GM12865 (cell line): ENCODE results near the gene ADH1A.
"Not testable (repeated sequence)": the region's sequence is repeated elsewhere in the genome, so short reads cannot be mapped to it uniquely, and the experiment has no call there.

Experiments
- DNase-seq: peaks from one replicate; pipeline ENCODE4 v3.0.0; 2010; ENCODE audit warnings: low read depth
- H3K4me3 ChIP-seq: 2 replicates; pipeline ENCODE4 v1.5.1; 2011; ENCODE audit warnings: mild to moderate bottlenecking, low read depth, low read length, control low read depth
- TF ChIP-seq, protein P1 (sequence below): IDR thresholded peaks from 2 replicates; pipeline ENCODE4 v1.5.1; 2011; ENCODE audit warnings: low read length, control low read depth, low read depth, inconsistent platforms; ENCODE audit not compliant: insufficient read depth; ENCODE audit errors: missing control alignments

The ADH1A gene

DNA sequence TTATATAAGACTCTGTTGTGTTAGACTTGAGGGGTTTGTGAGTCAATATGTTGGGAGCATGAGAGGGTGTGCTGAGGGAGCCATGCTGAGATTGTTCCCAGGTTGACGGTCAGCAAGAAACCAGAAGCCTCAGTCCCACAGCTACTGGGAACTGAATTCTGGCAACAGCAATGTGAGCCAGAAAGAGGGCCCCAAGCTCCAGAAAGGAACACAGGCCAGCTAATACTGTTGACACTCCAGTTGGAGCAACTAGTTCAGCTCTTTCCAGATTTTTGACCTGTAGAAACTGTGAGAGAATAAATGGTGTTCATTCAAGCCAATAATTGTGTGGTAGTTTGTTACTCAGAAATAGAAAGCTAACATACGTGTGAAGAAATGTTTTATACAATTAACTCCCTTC lies 17.1 kb downstream of the ADH1A start:
- DNase-seq = no peak
- no peak overlapping the region for H3K4me3 ChIP-seq
- TF ChIP-seq, protein P1, sequence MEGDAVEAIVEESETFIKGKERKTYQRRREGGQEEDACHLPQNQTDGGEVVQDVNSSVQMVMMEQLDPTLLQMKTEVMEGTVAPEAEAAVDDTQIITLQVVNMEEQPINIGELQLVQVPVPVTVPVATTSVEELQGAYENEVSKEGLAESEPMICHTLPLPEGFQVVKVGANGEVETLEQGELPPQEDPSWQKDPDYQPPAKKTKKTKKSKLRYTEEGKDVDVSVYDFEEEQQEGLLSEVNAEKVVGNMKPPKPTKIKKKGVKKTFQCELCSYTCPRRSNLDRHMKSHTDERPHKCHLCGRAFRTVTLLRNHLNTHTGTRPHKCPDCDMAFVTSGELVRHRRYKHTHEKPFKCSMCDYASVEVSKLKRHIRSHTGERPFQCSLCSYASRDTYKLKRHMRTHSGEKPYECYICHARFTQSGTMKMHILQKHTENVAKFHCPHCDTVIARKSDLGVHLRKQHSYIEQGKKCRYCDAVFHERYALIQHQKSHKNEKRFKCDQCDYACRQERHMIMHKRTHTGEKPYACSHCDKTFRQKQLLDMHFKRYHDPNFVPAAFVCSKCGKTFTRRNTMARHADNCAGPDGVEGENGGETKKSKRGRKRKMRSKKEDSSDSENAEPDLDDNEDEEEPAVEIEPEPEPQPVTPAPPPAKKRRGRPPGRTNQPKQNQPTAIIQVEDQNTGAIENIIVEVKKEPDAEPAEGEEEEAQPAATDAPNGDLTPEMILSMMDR = no peak

DNA sequence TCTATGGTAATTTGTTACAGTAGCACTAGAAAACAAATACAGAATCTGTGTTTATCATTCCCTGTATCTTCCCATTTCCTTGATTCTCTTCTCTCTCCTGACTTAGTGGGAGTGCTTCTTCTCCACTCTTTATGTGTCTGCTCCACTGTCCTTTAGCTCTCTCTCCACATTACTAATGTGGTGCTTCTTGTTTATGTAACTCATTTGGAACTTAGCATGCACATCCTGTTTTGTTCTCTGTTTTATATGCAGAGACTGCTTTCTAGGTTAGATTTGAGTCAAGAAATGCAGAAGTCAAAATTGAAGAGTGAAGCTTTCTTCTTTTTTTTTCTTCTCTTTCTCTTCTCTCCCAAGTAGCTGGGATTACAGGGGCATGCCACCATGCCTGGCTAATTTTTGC lies 25.9 kb downstream of the ADH1A start:
- TF ChIP-seq, protein P1 = no peak
- H3K4me3 ChIP-seq = no peak overlapping the region
- no peak for DNase-seq

DNA sequence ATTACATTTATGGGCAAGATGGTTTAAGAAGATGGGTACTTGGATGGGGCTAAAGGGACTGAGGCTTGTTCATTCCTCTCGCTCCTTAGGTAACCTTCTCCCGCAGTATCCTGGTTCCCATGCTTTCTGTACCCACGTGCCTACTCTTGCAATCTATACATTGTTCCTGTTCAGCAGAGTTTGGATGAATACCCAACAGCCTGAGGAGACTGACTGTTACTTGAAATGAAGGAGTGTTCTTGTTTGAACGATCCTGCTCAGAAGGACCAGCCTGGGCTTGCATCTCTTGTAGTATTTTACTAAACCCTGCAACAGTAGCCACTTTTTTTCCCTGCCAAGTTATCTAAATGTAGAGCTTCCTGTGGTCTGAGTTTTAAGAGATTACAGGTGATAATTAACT lies 38.0 kb downstream of the ADH1A start:
- TF ChIP-seq, protein P1 = no peak
- no peak overlapping the region for H3K4me3 ChIP-seq
- DNase-seq = no peak

DNA sequence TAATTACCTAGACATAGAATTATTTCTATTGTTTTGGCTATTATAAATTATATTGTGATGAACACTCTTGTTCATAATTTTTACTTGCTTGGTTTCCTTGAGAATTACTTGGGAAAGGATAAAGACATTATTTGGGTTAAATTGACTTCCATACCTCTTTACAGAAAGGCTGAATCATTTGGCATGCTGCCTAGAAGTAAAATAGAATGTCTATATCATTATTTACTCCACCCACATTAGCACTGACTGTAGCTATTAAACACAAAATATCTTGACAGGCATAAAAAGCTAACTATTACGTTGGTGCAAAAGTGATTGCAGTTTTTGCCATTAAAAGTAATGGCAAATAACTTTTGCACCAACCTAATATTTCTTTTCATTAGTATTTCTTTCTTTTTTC lies 42.1 kb downstream of the ADH1A start:
- TF ChIP-seq, protein P1 = no peak
- no peak for DNase-seq
- H3K4me3 ChIP-seq = no peak overlapping the region

DNA sequence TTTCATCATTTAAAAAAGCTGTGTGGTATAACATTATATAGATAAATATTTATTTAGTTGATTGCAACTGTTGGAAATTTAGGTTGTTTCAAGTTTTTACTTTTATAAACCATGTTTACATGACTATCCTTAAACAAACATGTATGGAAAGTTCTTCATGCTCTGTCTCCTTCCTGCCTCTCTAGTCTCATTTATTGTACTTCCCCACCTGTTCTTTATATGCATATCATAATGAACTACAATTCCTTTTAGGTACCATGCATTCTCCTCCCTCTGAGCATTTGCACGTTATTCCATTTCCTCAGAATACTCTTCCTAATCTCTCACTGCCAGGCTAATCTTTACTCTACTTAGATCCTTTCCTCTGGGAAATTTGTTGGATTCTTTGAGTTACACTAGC lies 54.8 kb downstream of the ADH1A start:
- TF ChIP-seq, protein P1 = no peak
- no peak for DNase-seq

DNA sequence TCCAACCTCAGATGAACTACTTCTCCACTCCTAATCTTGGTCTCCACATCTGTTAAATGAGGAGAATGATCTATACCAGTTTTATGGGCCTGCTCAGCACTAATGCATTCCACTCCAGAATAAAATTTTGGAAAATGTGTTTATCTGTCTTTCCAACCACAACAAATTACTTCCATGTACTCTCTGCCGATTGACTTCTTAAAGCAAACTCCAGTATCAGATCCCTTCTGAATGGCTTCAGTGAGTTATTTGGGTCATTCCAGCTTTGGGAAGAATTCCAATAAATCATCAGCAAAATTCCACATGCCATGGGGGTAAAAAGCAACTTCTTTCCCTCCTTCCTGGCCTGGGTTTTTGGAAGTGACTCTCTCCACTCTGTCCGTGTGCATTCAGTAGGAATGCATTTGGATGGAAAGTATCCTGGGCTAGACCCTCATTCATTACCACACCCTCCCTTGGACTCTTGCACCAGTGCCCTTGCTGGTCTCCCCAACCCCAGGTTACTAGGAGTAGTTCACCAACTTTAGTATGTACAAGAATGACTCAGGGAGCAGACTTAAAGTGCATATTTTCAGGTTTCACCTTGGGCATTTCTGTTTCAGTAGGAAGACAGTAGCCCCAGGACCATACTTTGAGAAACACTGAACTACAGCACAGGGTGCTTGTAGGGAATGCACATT lies 56.3 kb downstream of the ADH1A start:
- no peak overlapping the region for H3K4me3 ChIP-seq
- TF ChIP-seq, protein P1 = no peak
- no peak for DNase-seq

More for the DNA sequence above, 54.8 kb downstream of the ADH1A start:
- H3K4me3 ChIP-seq = no peak overlapping the region

DNA sequence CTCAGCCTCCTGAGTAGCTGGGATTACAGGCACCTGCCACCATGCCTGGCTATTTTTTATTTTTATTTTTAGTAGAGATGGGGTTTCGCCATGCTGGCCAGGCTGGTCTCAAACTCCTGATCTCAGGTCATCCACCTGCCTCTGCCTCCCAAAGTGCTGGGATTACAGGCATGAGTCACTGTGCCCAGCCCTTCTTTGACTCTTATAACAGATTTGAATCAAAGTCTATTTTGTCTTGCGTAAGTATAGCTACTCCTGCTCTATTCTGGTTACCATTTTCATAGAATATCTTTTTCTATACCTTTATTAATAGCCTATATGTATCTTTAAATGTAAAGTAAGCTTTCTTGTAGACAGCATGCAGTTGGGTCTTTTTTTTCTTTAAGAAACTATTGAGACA lies 57.4 kb downstream of the ADH1A start:
- not testable (repeated sequence) for DNase-seq, H3K4me3 ChIP-seq

DNA sequence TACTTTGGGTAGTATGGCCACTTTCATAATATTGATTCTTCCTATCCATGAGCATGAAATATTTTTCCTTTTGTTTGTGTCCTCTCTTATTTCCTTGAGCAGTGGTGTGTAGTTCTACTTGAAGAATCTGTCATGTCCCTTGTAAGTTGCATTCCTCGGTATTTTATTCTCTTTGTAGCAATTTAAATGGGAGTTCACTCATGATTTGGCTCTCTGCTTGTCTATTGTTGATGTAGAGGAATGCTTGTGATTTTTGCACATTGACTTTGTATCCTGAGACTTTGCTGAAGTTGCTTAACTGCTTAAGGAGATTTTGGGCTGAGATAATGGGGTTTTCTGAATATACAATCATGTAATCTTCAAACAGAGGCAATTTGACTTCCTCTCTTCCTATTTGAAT lies 62.1 kb downstream of the ADH1A start:
- H3K4me3 ChIP-seq, DNase-seq: not testable (repeated sequence)

DNA sequence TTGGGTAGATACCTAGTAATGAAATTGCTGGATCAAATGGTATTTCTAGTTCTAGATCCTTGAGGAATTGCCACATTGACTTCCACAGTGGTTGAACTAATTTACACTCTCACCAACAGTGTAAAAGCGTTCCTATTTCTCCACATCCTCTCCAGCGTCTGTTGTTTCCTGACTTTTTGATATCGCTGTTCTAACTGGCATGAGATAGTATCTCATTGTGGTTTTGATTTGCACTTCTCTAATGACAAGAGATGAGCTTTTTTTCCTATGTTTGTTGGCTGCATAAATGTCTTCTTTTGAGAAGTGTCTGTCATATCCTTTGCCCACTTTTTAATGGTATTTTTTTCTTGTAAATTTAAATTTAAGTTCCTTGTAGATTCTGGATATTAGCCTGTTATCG lies 63.1 kb downstream of the ADH1A start:
- not testable (repeated sequence) for DNase-seq, H3K4me3 ChIP-seq
